HG02970 (cell line): ENCODE measurements around the gene TANGO2.

Experiments
- ATAC-seq: cut with Tn5 transposase; IDR thresholded peaks from one replicate; pipeline ENCODE4 v1.9.1; 2021; ENCODE audit warnings: mild to moderate bottlenecking, moderate library complexity, moderate number of reproducible peaks; ENCODE audit not compliant: unreplicated experiment, low FRiP score

TANGO2 gene

DNA sequence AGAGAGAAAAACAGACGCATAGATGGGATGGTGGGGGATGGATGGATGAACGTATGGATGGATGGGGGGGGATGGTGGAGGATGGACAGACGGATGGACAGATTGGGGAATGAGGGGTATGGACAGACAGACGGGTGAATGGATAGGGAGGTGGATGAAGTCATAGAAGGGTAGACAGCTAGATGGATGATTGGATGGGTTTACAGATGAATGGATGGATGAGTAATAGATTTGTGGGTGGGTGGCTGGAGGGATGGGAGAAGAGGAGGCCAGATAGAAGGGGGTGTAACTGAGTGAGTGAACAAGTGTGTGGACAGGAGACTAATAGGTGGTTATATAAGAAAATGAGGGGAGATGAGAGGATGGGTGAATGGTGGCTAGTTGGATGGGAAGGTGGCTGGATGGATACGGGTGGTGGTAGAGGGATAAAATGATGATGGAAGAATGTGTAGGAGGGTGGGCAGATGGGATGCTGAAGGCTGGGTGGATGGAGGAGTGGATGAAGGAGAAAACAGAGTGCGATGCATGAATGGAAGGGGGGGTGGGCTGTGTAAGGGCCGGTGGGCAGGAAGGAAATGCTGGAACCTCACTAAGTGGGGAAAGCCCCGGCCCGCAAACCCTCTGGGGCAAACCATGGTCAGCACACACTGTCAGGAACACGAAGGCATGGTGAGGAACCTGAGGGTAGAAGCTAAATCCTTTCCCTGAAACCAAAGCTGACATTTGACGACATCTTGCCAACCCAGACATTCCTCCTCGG lies 25.9 kb upstream of the TANGO2 start:
- no peak for ATAC-seq

DNA sequence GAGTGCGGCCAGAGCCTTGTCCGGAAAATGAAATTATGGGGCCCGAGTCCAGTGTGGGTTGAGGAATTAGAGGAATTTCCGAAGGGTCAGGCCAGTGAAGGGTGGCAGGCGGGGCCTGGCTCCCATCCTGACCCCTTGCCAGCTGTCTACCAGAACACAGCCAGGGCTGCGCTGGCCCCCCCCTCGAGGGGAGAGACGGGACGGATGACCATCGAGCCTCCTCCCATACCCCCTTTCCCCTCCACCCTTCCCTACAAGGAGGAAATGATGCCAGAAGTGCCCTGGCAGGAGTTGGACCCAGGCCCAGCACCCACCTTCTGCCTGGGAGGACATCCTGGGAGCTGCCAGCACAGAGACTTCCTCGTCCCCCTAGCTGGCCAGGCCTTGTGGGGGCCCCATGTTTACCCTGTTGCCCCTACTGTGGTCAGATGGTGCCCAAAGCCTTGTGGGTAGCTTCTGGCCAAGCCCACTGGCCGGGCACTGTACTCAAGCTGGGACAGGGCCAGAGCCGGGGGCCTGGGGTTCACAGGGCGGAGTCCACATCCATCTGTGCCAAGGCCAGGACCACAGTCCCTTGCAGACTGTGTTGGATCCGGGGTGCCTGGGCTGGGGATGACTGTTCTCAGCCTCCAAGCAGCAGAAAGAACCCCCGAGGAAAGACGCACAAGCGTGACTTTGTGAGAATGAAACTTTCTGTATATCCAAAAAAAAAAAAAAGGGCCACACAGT lies 25.1 kb upstream of the TANGO2 start:
- no peak for ATAC-seq

DNA sequence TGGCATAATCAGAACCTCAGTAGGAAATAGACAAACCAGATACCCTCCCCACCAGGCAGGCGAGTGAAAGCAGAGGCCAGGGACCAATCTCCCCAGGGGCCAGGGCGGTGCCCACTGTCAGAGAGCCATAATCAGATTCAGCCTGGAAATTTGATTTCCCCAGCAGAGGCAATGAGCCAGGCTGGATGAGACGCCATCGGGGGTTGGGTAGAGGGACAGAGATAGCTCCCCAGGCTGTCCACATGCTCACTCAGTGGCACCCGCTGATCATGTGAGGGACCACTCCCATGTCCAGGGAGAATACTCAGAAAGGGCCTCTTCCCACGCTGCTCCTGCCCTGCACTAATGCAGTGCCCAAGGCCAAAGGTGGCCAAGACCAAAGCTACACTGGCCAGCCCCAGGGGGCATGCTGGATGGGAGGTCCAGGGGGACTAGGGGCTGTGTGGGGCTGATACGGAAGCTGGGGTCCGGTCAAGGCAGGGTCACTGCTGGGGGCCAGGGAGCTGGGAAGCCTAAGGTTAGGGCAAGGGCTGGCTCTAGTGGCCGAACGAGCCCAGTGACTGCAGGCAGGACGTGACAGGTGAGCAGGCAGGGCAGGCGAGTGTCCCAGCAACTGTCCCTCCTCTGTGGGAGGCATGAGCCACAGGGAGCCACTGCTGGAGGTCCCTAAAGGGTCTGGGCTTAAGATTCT lies 24.1 kb upstream of the TANGO2 start:
- no peak for ATAC-seq

DNA sequence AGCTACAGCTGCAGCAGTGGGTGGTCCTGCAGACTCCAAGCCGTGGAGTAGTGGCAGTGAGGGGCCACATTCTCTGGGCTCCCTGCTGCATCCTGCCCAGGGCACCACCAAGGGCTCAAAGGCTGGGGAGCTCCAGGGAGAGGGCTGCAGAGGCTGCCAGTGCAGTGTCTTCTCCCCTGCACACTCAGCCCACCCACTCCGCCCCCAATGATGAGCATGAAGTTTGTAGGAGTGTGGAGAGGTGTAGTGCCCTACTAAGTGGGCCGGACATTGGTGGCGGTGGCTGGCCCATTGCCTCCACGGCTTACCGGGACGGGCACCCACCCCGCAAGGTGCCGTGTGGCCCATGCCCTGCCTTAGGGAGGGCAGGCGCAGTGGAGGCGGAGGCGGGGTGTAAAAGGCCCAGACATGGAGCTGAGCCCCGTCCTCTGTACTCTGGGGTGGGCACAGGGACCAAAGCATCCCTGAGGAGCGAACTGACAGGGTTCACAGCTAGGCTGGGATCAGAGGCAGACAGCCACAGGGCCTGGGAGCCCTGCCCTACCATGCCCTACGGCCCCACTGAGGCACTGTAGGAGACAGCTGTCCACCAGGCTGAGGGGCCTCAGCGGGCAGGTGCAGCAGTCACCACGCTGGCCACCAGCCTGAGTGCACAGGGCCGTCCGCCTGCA lies 23.2 kb upstream of the TANGO2 start:
- no peak for ATAC-seq

DNA sequence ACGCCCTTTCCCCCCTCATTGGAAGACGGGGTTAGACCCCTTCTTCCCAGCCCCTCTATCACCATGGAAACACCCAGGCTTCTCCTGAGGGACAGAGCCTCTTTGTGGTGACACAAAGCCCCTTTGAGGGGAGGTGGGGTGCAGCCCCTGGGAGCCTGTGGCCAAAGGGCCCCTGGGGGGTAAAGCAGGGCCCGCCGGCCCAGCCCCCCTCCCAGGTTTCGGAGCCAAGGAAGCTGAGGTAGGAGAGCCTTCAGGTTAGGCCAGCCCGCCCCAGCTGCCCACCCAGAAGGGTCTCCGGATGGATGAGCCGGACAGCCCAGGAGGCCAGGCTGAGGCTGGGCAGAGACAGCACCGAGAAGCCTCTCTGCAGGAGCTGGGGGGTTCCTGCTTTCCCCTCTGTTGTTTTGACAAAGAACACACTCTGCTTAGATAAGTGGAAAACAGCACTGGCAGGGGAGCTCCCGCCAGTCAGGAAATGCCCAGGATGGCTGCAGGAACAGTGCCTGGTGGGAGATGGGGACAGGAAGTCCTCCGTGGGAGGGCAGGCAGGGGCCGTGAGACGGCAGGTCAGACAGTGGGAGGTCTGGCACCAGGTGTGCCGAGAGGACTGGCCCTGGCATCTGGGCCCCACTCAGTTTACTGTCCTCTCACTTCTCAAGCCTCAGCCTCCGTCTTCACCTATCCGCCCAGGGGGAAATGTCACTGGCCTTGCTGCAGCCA lies 22.5 kb upstream of the TANGO2 start:
- no peak for ATAC-seq

DNA sequence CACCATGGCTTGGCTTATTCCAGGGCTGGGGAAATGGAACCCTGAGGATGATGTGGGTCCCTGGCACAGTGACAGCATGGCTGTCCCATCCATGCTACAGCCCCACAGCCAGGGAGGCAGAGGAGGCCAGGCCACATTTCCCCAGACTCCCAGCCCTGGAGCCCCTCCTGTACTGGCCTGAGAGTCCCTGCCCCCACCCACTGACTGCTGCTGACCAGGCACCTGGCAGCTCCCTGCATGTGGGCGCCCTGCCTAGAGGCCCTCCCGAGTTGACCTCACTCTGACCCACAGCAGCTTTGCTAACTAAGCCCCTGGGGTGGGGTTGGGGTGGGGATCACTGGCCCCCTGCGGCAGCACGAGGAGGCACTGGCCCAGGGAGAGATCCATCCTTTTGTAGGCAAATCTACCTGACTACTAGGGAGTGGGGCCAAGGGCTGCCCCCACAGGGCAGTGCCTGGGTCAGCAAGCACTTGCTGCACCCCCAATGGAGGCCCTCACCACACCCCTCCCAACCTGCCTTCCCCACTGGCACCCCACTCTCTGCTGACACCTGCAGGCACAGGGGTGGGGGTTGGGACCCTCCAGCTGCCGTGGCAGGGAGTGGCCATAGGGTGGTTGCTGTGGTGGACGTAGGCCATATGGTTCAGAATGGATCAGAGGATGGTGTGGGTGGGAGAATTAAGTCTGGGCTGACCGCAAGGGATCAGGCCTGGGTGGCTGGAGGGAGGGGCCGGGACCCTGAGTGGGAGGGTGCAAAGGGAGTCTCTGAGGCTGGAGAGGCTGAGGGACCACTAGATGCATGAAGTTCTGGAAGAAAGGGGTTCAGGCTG lies 21.7 kb upstream of the TANGO2 start:
- no peak for ATAC-seq

DNA sequence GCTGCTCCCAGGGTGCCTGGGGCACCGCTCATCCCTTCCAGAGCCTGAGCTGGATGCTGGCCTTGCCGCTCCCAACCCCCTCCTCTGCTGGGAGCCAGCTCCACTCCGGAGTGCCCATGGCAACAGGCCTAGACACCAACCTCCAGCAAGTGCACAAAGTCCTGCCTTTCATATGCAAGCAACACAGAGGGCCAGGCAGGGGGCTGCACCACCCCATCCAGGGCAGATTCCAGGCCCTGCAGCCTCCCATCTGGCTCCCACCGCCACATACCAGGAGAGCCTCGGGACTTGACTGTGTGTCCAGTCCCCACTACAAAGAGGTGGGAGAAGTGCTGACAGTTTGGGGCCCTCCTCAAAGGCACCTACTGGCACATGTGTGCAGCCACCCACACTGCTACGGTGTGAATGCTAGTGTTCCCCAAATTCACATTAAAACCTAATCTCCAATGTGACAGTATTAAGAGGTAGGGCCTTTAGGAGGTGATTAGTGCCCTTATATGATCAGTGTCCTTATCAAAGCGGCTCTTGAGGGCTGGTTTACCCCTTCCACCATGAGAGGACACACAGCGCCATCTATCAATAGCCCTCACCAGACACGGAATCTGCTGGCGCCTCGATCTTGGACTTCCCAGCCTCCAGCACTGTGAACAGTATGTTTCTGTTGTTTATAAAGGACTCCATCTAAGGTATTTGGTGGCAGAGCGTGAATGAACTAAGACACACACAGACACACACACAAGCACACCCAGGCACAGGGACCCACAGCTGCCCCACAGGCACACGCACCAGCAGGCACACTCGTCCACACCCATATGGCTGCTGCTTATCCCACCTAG lies 20.4 kb upstream of the TANGO2 start:
- ATAC-seq: no peak

DNA sequence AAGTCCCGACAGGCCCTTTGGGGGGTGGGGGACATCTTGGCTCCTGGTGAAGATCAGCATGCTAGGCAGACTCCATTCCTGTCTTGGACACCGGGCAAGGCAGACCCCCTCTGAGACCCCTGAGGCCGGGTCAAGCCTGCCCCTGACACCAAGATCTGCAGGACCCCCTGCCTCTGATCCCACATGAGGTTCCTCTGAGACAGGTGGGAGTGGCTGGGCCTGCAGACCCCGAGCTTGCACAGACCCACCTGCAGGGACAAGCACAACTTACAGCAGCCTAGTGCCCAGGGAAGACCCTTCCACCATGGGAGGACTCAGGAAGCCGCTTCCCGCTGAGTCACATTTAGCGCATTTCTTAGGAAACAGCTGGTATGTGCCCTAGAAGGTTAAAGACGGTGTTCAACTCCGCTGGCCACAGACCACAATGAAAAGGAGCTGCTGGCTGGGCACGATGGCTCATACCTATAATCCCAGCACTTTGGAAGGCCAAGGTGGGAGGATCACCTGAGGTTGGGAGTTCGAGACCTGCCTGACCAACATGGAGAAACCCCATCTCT lies 19.8 kb upstream of the TANGO2 start:
- ATAC-seq: no peak

DNA sequence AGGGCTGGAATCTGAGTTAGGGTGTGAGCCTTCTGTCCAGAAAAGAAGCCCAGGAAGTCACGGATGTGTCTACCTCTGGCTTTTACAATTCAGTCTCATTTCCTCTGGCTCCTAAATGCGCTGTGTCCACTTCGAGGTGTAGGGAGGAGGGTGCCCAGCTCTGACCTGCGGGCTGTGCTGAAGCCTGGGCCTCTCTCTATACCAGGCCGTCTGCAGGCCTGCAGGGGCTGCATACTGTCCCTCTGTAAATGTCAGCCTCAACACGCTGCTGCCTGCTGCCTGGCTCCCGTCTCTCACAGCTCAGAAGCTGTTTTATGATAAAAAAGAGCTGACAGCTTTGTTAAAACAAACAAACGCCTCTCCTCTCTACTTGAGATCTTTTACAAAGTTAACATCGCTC lies 18.8 kb upstream of the TANGO2 start:
- ATAC-seq: no peak

DNA sequence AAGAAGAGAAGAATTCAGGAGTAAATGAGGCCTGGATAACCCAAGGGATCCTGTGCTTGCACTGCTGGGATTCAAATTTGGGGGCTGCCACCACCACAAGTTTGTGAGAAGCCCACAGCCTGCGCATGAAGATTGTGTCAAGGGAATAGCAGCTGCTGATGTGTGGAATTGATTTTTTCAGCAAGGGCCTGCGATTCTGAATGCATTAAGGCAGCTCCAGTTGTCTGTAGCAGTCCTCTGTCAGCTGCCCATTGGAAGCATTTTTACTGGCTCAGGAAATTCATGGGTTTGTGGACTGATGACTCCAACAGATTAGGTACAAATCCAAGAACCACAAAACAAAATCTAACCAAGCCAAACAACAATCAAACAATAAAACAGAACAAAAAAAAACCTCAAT lies 18.3 kb upstream of the TANGO2 start:
- no peak for ATAC-seq

DNA sequence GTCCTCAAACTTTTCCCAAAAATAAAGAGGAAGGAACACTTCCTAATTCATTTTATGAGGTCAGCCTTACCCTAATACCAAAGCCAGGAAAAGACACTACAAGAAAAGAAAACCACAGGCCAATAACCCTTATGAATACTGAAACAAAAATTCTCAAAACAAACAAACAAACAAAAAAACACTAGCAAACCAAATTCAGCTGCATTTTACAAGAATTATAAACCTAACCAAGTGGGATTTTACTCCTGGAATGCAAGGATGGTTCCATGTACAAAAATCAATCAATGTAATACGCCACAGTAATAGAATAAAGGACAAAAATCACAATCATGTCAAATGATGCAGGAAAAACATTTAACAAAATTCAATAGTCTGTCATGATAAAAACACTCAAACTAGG lies 17.6 kb upstream of the TANGO2 start:
- no peak for ATAC-seq

DNA sequence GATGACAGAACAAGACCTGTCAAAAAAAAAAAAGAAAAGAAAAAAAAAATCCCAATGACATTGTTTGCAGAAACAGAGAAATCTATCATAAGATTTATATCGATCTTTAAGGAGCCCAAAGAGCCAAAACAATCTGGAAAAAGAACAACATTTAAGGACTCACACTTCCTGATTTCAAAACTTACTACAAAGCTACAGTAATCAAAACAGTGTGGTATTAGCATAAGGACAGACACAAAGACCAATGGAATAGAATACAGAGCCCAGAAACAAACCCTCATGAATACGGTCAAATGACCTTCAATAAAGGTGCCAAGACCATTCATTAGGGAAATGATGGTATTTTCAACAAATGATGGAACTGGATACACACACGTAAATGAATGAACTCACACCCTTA lies 16.4 kb upstream of the TANGO2 start:
- ATAC-seq: no peak

DNA sequence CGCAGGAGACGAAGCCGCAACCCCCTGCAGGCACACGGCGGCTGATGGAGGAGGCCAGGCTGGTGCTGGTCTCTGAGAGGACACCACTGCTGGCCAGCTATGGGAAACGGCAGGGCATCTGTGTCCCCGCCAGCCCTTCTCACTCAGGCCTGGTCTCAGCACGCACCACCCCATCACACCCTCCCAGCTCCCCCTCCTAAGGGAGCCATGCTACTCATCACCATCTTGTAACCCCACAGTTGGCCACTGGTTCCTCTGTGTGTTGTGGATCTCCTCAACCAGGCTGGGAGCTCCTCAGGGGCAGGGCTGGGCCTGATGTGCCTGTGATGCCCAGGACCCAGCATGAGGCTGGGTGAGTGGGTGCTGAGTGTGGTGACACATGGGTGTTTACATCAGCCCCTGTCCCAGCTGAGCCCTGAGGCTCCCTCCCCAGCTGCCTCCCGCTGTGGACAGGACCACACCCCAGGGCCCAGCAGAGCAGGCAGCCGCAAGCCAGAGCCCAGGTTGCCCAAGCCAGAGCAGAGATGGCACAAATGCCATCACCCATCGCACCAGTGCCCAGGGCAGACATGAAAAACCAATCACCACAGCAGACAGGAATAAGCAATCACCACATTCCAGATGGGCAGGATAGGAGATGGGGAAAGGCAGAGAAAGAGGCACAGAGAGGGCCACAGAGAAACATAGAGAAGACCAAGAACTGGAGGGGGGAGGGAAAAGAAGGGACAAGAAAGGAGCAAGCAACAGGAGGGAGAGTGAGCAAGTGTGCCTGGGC lies 12.5 kb upstream of the TANGO2 start:
- ATAC-seq: no peak

DNA sequence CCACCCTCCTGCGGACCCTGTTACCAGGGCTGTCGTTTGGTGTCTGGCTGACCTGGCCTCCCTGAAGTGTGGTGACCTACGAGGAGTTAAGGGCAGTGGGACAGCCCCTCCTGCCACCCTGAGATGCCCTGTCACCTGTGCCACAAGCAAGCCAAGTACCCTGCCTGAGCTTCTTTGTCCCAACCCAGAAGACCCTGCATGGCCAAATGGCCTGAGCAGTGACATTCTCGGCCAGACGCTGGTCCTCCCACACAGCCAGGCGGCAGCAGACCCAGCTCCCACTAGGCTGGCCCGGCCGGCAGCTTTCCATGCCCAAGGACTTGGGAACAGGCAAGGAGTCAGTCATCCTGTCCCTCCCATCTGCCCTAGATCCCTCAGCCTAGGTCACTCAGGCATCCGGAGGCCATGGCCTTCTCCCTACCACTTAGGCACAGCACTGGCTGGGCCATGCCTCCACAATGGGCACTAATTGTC lies 11.9 kb upstream of the TANGO2 start:
- ATAC-seq: no peak

DNA sequence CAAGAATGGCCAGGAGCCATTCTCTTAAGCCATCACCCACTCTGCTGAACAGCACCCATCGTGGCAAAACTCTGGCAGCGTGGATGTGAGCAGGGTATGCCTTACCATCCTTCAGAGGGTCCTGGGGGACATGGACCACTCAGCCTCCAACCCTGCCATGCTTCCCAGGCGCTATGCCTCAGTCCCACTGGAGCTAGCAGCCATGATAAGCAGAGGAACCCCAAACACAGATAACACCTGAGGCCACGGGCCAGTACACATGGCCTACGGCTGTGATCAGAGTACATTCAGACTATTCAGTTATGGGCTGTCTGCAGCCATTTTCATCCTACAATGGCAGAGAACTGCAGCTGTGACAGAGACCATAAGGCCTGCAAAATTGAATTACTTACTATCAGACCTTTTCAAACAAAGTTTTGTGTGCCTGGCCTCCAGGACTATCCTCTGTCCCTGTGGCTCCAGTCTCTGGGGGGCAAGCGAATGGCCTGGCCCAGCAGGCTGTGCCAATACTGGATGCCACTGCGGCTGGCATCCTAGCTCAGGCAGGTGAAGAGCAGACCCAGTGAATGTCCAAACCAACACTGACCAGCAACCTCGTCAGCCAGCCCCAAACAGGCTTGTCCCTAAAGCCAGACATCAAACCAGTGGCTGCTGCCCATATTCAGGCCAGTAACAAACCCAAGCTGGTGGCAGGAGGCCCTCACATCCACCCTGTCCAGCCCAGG lies 11.2 kb upstream of the TANGO2 start:
- no peak for ATAC-seq

DNA sequence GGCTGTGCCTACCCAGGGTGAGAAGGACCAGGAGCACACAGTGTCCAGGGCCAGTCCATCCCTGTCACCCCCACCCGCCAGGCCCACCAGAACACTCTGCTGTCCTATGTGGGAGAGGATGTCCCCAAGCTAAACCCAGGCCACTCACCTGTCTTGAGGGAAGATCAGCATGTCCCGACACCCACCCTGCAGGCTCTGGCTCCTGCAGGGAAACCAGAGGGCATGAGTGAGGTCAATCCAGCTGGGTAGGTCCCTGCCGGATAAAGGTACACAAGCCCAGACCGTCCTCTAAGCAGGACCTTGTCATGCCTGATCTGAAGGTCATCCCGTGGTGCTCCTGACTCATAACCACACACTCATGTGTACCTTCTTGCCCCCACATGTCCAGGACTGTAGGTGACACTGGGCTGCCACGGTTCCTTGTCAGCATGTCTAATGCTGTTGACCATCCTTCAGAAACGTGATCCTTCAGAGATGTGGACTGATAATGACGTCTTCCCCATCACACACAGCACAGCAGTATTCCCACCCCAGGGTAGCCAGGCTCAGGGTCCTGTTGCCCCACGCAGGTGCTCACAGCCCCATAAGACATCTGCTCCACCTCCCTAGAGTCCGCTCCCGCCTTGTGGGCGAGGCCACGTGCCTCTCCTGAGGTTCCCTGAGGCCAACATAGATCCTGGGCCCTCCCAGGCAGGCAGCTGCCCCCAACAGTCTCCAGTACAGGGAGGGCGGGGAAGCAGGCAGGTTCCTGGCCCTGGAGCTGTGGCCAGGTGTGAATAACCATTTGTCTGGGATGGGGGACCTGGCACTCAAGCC lies 10.4 kb upstream of the TANGO2 start:
- ATAC-seq: no peak
